ENCODE data around the gene DHODH. TPM values are rescaled to one million over a fixed set of nuclear protein-coding genes. Genes with fewer than 3 reads are reported as not detected.
"Not testable (repeated sequence)": the region's sequence is repeated elsewhere in the genome, so short reads cannot be mapped to it uniquely, and the experiment has no call there.

DHODH gene
- total RNA-seq, 3 donors from 2014 or later: 5.9 to 8.3 (median 7.4) TPM

GRCh38 chr16:72050769-72051464, 42.4 kb downstream of the DHODH start:
- Histone ChIP-seq H3K9me3 (peaks cover 10% of the 10 kb centered on the region), H3K4me1 (ENCODE audit: low read depth) (no peaks in the 10 kb centered on the region), H3K4me3 (no peak overlapping the region), H3K36me3 (ENCODE audit: low read depth) (no peaks in the 10 kb centered on the region)
- no peak for TF ChIP-seq CTCF (IDR thresholded peaks at IDR 0.05)
- no peak for ATAC-seq
- intact Hi-C loops (cut with DNase I, micrococcal nuclease): no loop called here
- no peak for DNase-seq

- no peaks in the 10 kb centered on the region for H3K4me1 ChIP-seq (ENCODE audit: low read depth)
- no peaks in the 10 kb centered on the region for H3K36me3 ChIP-seq (ENCODE audit: low read depth)
- intact Hi-C loops (cut with DNase I, micrococcal nuclease): no loop called here
- H3K9me3 ChIP-seq: peaks cover 10% of the 10 kb centered on the region
- DNase-seq (no peak), ATAC-seq (no peak)
- H3K4me3 ChIP-seq: no peak overlapping the region
- TF ChIP-seq CTCF (IDR thresholded peaks at IDR 0.05): no peak
Observed at GRCh38 chr16:72051818-72052217, 43.3 kb downstream of the DHODH start.

- H3K4me3 ChIP-seq; intact Hi-C loops (cut with DNase I, micrococcal nuclease); H3K36me3 ChIP-seq (ENCODE audit: low read depth); H3K9me3 ChIP-seq; DNase-seq; ATAC-seq; H3K4me1 ChIP-seq (ENCODE audit: low read depth): not testable (repeated sequence)
Observed at GRCh38 chr16:72054254-72054847, 45.8 kb downstream of the DHODH start, which contains the start of gene HP. Gene HP (plus strand): TSS chr16:72054505. CDS start chr16:72054653, 148 bp downstream.

GRCh38 chr16:72055911-72056310, 47.4 kb downstream of the DHODH start:
- ATAC-seq (no peak), DNase-seq (no peak)
- no peak for TF ChIP-seq CTCF (IDR thresholded peaks at IDR 0.05)
- H3K9me3 ChIP-seq: no peaks in the 10 kb centered on the region
- no peaks in the 10 kb centered on the region for H3K36me3 ChIP-seq (ENCODE audit: low read depth)
- no peaks in the 10 kb centered on the region for H3K4me1 ChIP-seq (ENCODE audit: low read depth)
- intact Hi-C loops (cut with DNase I, micrococcal nuclease): no loop called here
- H3K4me3 ChIP-seq: no peak overlapping the region

- DNase-seq; H3K36me3 ChIP-seq (ENCODE audit: low read depth); H3K4me1 ChIP-seq (ENCODE audit: low read depth); H3K9me3 ChIP-seq; H3K4me3 ChIP-seq; intact Hi-C loops (cut with DNase I, micrococcal nuclease): not testable (repeated sequence)
- ATAC-seq: peak; percentile 80
Observed at GRCh38 chr16:72057313-72057712, 48.8 kb downstream of the DHODH start.

GRCh38 chr16:72059060-72059459, 50.5 kb downstream of the DHODH start:
- intact Hi-C loops (cut with DNase I, micrococcal nuclease); H3K9me3 ChIP-seq; H3K4me1 ChIP-seq (ENCODE audit: low read depth); H3K36me3 ChIP-seq (ENCODE audit: low read depth); DNase-seq; H3K4me3 ChIP-seq: not testable (repeated sequence)
- ATAC-seq: peak; percentile 65

GRCh38 chr16:72060405-72060804, 51.9 kb downstream of the DHODH start:
- intact Hi-C loops (cut with DNase I, micrococcal nuclease): no loop called here
- ATAC-seq: no peak

More at GRCh38 chr16:72060405-72060804, 51.9 kb downstream of the DHODH start:
- Histone ChIP-seq H3K9me3 (no peaks in the 10 kb centered on the region), H3K4me1 (ENCODE audit: low read depth) (no peaks in the 10 kb centered on the region), H3K4me3 (no peak overlapping the region), H3K36me3 (ENCODE audit: low read depth) (no peaks in the 10 kb centered on the region)
- TF ChIP-seq CTCF (IDR thresholded peaks at IDR 0.05): no peak
- no peak for DNase-seq

Data from mucosa of descending colon (tissue), 3 donors.